ENCODE data around the gene SCRN1.

SCRN1 gene

GRCh38 chr7:29914180-29914579 lies 75.4 kb downstream of the SCRN1 start:
- no peak overlapping the region for H3K4me3 ChIP-seq (replicated peaks; ENCODE audit: insufficient read depth, low read length)
- TF ChIP-seq GABPA (IDR thresholded peaks at IDR 0.05; ENCODE audit: low read depth) (no peak), POLR2AphosphoS5 (IDR thresholded peaks at IDR 0.05; ENCODE audit: low read depth) (no peak), REST (IDR thresholded peaks at IDR 0.05; ENCODE audit: insufficient replicate concordance, low read depth) (no peak), SPI1 (IDR thresholded peaks at IDR 0.05; ENCODE audit: borderline replicate concordance, low read depth) (no peak)
- TF ChIP-seq, protein P1, sequence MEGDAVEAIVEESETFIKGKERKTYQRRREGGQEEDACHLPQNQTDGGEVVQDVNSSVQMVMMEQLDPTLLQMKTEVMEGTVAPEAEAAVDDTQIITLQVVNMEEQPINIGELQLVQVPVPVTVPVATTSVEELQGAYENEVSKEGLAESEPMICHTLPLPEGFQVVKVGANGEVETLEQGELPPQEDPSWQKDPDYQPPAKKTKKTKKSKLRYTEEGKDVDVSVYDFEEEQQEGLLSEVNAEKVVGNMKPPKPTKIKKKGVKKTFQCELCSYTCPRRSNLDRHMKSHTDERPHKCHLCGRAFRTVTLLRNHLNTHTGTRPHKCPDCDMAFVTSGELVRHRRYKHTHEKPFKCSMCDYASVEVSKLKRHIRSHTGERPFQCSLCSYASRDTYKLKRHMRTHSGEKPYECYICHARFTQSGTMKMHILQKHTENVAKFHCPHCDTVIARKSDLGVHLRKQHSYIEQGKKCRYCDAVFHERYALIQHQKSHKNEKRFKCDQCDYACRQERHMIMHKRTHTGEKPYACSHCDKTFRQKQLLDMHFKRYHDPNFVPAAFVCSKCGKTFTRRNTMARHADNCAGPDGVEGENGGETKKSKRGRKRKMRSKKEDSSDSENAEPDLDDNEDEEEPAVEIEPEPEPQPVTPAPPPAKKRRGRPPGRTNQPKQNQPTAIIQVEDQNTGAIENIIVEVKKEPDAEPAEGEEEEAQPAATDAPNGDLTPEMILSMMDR (IDR thresholded peaks at IDR 0.05; ENCODE audit: insufficient read depth, low read length): no peak
- H3K27ac ChIP-seq (replicated peaks): no peak overlapping the region
- H3K27me3 ChIP-seq (ENCODE audit: insufficient read depth, poor library complexity, severe bottlenecking): peaks cover 2% of the 10 kb centered on the region
- no peak for DNase-seq (ENCODE audit: low read depth in 1 of 2, low spot score in 1 of 2)

GRCh38 chr7:29906200-29907022 lies 83.2 kb downstream of the SCRN1 start:
- Histone ChIP-seq H3K4me3 (replicated peaks; ENCODE audit: insufficient read depth, low read length) (no peak overlapping the region), H3K27me3 (ENCODE audit: insufficient read depth, poor library complexity, severe bottlenecking) (peaks cover 2% of the 10 kb centered on the region), H3K27ac (replicated peaks) (no peak overlapping the region)
- TF ChIP-seq, protein P1 (IDR thresholded peaks at IDR 0.05; ENCODE audit: insufficient read depth, low read length): no peak
- no peak for TF ChIP-seq POLR2AphosphoS5 (IDR thresholded peaks at IDR 0.05; ENCODE audit: low read depth)
- DNase-seq (ENCODE audit: low read depth in 1 of 2, low spot score in 1 of 2): no peak

- no peaks in the 10 kb centered on the region for H3K27me3 ChIP-seq (ENCODE audit: insufficient read depth, poor library complexity, severe bottlenecking)
- DNase-seq (ENCODE audit: low read depth in 1 of 2, low spot score in 1 of 2): no peak
- no peak overlapping the region for H3K4me3 ChIP-seq (replicated peaks; ENCODE audit: insufficient read depth, low read length)
- no peak for TF ChIP-seq REST (IDR thresholded peaks at IDR 0.05; ENCODE audit: insufficient replicate concordance, low read depth)
- TF ChIP-seq POLR2AphosphoS5 (IDR thresholded peaks at IDR 0.05; ENCODE audit: low read depth): no peak
- TF ChIP-seq, protein P1 (IDR thresholded peaks at IDR 0.05; ENCODE audit: insufficient read depth, low read length): no peak
- no peak for TF ChIP-seq SPI1 (IDR thresholded peaks at IDR 0.05; ENCODE audit: borderline replicate concordance, low read depth)
- TF ChIP-seq GABPA (IDR thresholded peaks at IDR 0.05; ENCODE audit: low read depth): no peak
- H3K27ac ChIP-seq (replicated peaks): no peak overlapping the region
Observed at GRCh38 chr7:29900745-29901144, 88.9 kb downstream of the SCRN1 start.
